COR-L47 (cell line): ENCODE measurements around the gene CFAP46.

Experiments
- DNase-seq: peaks from one replicate; lab custom pipeline; 2025; lab: John Stamatoyannopoulos, UW

Gene CFAP46

DNA sequence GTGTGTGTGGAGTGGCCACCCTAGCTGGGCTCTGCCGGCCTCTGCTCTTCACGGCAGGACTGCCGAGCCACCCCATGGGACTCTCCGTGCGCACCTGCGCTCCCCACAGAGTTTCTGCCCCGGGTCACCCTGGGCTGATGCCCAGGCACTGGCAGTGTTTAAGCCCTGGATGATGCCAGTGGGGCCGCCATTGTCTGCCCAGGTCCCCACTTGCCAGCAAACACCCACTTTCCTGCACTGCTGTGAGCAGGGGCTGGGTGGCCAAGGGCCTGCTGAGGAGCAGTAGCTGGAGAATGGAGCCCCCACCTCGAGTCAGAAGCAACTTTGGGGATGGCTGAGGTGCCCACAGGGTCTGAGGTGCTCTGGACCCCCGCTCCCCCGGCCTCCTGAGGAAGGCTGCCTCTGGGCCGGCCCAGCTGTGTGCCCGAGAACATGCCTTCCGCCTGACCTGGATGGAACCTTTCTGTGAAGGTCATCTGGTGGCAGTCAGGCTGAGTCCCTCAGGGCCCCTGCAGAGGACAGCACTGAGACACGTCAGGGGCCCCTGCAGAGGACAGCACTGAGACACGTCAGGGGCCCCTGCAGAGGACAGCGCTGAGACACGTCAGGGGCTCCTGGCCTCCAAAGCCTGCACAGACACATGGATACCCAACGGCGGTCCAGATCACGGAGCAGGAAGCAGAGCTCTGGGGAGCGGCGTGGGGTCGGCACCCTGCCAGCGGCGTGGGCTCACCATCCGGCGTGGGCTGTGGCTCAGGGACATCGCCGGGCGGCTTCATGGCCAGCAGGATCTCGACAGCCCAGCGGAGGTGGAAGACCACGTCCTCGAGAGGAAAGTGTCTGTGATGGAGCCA, 62.0 kb downstream of the CFAP46 start:
- DNase-seq, result no peak

DNA sequence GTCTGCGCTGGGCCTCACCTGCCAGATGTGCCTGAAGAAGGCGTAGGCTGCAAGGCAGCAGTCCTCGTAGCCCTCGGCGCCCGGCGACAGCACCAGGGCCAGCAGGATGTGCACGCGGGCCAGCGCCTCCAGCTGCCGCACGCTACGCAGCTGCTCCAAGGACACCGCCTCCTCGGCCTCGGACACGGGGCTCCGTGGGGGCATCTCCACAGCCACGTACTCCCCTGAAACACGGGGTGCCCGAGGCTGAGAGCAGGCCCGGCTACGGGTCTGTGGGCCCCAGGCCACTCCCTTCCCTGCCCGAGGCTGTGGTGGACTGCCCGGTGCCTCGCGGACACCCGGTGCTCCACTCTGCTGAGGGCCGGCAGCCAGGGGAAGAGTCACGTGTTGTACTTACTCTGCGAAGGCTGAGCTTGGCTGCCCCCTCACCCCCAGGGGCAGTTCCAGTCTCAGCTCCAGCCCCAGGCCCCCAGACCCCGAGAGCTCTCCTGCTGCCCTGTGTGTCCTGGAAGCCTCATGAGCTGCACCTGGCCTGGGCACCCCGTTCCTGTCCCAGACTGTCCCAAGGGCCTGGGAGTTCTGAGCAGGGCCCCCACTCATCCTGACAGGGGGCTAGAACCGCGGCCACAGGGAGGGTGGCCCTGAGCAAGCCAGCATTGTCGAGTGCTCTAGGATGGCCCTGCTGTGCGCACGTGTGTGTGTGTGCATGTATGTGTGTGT, 62.8 kb downstream of the CFAP46 start:
- DNase-seq, result no peak

DNA sequence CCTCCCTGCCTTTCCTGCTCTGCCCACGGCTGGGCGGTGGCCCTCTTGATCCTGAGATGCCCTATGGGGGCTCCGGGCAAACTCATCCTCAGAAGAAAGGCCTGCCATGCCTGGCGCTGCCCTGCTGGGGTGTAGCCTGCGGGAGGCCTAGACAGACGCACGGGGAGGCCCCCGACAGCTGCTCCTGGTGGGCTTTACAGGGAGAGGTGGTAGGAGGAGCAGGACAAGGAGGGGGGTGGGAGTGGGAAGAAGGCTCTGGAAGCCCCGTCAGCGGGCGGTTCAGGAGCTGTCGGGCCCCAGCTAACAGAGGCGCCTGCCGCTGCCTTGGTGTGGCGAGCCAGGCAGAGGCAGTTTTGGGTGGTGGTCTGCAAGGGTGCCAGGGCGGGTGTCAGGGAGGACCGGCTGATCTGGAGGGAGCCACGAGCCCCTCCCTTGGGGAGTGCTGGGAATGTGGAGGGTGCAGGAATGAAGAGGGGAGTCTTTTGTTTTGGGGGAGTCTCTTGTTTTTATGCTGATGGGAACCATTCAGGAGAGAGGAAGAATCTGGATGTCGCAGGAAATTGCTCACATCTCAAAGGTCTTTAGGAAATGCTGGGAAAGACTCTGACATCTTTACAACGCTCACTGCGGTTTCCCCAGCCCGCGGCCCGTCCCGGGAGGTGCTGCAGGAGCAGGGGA, 63.5 kb downstream of the CFAP46 start:
- no peak for DNase-seq

DNA sequence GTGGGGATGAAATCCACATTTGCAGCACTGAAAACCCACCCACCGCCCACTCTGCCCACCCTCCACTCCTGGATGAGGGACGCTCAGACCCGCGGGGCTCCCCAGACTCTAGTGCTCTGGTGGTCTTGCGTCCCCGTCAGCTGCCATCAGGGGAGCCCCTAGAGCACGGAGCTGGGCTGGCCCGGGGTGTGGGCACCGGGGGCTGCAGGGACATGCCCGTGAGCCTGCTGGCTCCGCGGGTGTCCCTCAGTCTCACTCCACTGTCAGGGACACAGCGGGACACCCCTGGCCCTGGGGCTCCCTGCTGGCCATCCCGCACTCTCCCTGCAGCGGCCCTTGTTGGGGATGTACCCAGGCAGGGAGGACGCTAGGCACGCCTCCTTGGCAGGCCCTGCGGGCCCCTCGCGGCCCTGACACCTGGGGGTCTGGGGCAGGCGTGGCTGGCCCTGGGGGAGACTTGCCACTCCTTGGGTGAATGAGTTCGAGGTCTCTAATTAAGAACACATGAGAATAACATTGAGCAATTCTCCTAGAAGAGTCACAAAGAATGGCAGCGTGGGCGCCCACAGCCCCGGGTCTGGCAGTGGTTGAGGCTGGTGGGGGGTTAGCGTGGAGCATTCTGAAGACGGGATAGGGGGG, 64.2 kb downstream of the CFAP46 start:
- no peak for DNase-seq

DNA sequence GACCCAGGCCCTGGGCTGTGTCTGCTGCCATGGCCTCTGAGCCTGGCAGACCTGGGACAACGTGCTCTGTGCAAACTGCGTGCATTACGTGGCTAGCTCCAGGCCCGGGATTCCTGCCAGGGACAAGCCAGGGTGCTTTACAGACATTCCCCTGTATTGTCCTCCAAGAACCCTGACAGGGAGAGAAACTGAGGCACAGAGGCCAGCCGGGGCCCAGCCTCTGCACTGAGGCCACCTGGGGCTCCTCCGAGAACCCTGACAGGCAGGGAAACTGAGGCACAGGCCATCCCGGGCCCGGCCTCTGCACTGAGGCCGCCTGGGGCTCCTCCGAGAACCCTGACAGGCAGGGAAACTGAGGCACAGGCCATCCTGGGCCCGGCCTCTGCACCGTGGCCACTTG, 64.9 kb downstream of the CFAP46 start:
- DNase-seq, result no peak

DNA sequence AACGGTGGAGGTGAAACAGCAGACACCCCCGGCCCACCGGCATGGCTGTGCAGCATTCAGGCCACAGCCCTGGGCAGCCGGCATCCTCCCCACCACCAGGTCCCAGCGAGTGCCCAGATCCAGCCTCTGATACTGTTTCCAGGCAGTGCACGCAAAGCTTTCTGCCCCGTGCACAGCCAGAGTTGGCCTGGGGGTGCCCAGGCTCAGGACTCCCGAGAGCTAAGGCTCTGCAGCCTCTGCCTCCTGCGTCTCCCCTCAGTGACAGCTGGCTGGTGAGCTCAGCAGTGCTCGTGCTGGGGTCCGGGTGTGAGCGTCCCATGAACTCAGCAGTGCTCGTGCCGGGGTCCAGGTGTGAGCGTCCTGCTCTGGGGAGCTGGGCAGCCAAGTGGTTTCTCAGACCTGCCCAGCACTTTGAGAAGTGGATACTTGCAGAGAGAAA, 65.4 kb downstream of the CFAP46 start:
- no peak for DNase-seq

DNA sequence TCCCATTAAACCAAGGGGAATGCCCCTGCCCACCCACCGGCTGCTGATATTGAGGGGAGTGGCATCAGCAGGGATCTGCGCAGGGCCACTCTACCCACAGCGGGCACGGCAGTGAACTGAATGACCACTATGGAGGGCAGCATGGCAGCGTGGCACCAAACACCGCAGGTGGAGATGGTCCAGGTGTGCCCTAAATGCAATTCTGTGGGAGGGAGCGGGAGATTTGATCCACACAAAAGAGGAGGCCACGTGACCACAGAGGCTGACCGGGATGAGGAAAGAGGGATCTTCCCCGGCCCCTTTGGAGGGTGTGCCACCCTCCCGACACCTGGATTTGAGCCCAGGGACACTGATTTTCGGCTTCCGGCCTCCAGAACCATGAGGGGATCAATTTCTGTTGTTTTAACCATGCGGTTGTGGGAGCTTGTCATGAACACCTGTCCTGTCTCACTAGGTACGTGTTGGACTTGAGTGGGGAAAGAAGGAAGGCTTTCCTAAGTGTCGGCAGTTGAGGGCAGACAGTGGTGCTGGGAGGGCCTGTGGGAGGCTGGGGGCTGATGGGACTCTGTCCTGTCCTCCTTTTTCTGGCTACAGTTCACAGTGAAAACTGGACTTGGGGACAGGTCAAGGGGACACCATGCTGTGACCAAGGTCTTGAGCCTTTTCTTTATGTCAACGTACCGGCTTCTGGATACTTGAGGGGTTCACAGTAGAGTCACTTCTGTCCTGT, 66.1 kb downstream of the CFAP46 start:
- DNase-seq, result no peak

DNA sequence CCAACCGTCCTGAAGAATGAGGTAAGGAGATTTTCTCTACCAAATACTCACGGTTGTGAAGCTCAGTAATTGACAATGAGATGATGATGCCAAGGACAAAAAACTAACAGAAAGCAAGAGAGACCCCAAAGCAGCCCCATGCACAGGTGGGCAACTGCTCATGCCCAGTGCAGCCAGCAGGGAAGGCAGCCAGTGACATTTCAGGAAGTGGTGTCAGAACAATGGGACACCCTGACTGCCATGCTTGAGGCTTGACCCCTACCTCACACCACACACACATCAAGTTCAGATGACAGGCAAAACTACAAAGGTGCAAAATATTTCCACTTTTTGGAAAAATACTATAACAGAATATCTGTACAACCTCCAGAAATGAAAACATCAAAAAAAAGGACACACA, 66.9 kb downstream of the CFAP46 start:
- DNase-seq, result no peak

DNA sequence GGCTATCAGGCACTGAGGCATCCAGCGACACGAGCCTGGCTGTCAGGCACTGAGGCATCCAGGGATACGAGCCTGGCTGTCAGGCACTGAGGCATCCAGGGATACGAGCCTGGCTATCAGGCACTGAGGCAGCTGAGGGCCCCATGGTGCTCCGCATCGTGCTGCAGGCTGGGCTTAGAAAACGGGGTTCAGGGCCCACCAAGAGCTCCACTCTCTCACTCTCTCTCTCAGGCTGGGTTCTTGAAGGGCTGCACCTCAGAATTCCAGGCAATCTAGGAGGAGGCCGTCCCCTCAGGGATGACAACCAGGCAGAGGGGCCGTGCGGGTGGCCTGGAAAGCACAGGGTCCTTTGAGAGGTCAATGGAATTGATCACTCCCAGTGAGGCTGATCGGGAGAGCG, 69.0 kb downstream of the CFAP46 start:
- DNase-seq, result no peak

DNA sequence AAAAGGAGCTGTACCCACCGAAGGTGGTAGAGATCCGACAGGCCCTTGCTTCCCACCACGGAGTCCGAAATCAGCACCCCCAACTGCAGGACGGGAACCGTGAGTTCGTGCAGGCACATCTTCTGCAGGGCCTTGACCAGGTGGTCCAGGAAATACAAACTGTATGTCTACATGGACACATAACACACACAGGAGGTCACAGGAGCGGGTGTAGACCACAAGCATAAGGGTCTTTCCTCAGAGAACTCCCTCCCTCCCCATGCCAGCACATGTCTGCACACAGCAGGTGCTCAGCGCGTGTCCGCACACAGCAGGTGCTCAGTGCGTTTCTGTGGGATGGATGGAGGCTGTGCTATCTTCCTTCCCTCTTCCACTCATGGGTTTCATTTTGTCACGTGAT, 69.7 kb downstream of the CFAP46 start:
- no peak for DNase-seq

DNA sequence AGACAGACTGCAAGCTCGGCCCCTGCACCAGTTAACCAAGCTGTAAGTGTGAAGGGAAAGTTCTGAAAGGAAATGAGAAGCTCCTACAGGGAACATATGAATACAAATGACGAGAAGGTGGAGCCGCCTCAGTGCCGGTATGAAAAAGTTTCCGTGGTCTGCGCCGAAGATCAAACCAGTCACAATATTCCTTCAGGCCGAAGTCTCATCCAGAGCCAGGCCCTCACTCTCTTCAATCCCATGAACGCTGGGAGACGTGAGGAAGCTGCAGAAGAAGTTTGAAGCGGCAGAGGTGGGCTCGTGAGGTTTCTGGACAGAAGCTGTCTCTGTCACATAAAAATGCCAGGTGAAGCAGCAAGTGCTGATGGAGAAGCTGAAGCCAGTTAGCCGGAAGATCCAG, 71.9 kb downstream of the CFAP46 start:
- DNase-seq, result no peak

DNA sequence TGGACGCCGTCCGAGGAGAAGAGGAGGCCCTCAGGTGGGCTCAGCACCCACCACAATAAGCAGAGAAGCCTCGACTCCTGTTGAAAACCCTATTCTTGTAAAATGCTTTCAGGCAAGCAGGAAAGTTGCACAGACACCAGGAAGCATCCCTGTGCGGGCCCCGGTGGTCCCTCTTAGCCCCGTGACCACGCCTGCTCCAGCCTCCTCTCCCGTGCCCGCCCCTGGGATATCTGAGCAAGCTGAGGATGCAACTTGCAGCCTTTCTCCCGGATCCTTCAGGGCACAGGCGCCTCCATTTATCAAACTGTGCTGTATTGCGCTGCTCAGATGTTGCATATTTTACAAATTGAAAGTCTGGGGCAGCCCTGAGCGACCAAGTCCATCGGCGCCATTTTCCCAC, 72.7 kb downstream of the CFAP46 start:
- DNase-seq, result no peak

DNA sequence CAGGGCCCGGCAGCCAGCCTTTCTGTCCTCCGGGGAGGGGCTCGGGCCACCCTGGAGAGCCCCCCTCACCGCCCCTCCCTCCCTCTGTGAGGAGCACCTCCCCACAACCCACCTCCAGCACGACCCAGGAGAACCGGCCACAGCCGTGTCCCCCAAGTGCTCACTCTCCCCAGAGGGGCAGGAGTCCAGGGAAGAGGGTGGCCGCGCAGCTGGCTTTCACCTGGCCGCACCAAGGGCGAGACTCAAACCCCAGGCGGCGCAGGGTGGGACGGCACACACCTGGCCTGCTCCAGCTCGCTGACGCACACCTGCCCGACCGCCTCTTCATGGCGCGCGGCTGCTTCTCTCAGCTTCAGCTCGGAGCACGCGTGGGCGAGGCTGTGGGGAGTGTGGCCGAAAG, 73.4 kb downstream of the CFAP46 start:
- DNase-seq, result no peak

DNA sequence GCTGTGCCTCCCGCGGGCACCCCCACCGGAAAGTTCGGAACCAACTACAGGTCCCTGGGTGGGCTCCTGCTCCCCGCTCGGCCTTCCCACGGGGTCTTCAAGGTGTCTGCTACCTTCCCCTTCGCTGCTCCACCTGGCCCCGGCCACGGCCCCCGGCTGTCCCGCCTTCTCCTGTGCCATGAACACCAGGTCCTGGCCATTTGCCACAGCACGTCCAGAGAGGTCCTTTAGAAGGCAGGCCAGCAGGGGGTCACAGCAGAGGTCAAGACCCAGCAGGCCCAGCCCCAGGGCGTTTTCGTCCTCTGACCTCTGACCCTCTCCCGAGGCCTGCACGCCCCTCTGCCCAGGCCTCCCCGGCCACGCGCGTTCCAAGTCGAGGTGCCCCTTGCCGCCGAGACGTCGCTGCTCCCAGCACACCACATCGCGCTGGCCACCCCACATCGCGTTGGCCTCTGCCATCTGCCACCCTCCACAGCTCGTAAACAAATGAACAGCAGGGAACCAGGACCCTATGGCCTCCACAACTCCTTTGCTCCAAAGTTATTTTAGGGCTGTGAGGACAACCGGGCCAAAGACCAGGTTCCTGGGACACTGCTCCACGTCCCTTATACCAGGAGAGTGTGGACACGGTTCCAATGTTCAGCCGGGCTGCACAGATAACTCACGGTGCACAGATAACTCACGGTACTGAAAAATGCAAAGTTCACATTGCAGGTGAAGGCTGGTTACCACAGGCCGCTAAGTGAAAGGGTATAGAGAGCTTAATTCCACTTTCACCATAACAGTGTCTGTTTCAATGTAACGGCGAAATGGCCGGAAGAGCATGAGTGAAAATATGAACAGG, 74.3 kb downstream of the CFAP46 start:
- DNase-seq, result no peak

DNA sequence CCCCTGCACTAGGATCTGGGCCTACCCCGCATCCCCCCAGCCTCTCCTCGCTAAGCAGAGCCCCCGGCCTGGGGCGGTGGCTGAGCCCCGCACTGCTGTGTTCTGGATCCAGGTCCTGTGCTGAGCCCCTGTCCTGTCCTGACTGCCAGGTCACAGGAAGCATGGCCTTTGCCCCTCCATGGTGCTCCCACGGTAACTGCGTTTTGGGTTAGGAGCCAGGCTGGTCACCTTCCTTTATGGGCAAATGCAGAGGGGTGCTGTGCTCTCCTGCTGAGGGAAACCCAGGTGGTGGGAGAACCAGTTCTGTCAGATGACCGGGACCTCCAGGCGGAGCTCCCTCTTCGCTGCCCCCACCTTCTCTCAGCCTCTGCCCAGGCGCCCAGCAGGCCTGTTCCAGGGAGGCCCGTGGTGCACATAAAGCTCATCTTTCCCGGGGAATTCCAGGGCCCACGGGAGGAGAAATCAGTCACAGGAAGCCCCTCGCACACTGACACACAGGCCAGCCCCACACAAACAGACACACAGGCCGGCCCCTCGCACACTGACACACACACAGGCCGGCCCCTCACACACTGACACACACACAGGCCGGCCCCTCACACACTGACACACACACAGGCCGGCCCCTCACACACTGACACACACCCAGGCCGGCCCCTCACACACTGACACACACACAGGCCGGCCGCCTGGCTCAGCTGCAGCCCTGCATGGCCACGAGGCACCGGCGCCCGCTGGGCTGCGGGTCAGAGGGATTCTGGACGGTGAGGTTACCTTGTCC, 75.6 kb downstream of the CFAP46 start:
- no peak for DNase-seq

DNA sequence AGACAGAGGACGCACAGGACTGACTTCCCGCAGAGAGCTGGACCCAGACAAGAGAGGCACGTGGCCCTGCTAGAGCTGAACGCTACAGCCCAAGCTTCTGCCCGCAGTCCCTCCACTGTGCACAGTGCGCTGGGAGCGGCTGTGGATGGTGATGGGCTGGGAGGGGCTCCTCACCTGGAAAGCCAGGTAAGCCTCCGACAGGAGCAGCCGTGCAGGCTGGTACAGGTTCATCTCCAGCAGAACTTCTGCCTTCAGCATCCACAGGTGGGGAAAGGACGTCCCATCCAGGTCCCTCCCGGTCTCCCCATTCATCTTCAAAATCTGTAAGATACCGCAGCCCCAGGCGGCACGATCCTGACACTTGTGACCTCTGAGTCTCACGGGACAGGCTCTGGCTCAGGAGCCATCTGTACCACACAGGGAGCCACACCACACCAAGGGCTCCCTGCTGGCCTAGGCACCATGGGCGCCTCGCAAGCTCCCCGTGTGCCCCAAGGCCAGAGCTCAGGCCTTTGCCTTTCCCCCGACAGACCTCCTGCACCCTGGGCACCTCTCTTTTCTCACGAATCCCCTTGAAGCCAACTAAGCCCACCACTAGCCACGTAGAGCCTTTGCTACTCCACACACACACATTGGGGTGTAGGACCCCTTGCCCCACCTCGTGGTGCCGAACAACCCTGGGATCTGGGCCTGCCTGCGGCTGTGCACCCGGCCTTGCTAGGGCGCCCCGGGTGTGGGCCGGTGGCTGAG, 76.3 kb downstream of the CFAP46 start:
- no peak for DNase-seq

DNA sequence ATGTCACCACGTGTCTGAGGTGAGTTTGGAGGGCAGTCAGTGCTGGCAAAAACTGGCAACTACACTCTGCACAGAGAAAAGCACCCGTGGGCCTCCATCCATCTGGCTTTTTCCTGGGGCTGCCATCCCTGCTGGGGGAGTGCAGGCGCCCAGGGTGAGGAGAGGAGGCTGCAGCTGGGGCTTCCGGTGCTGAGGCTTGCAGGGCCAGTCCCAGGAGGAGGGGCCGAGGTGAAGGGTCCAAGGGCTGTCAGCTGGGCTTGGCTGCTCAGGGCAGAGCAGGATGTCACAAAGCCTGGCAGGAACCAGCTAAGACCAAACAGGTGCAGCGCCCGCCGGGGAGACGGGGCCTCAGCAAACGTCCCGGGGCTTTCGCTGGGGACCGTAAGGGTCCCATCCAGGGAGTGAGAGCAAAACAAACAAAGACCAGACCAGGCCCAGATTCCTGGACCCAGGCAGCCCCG, 77.2 kb downstream of the CFAP46 start:
- DNase-seq, result no peak

DNA sequence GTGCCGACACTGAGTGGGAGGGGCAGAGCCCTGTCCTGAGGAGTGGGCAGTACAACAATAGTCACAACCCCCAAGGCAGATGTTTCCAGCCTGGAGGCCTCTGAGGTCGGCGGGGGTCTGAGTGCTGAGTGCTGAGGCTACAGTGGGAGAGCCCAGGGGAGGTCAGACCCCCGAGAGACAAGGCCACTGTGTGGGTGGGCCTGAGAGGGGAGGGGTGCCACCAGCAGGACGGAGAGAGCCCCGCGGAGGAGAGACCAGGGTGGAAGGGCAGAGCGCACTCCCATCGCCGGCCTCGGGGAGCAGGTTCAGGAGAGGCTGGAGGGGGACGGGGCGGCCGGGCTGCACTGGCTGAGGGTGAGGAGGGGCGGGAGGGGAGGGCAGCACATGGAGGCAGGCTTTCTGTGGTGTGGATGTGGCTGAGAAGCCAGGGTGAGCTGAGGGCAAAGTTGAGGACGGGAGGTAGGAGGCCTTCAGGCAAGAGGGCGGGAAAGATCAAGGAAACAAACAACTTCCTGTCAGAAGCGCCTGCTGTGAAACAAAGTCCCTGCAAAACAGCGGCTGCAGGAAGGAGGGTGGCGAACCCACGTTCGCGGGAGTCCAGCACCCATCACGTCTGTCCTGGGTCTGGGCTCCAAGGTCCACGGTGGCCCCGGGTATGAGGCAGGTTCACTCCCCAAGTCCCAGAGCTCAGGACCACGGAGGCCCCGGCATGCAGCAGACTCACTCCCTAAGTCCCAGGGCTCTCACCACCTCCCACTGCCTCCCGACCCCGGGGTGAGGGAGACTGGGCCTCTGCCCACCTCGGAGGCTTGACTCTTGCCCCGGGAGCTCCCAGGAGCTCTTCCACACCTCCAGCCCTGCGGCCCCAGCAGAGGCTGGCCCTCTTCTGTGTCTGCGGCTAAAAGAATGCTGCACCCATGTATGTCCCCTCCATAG, 79.6 kb downstream of the CFAP46 start:
- no peak for DNase-seq
